ENCODE data around the gene MAP4K2. TPM values are rescaled to one million over a fixed set of nuclear protein-coding genes. Genes with fewer than 3 reads are reported as not detected.

Gene MAP4K2
- total RNA-seq, 1 donor from 2014 or later = 12.7 TPM

GRCh38 chr11:64844330-64845128 is 41.5 kb upstream of the MAP4K2 start, which contains the start of gene CDC42BPG:
Gene CDC42BPG (minus strand): TSS chr11:64844653. CDS start chr11:64844569, 84 bp downstream.
- Mint-ChIP-seq H3K4me3 (ENCODE audit: low read depth) (peak within 1 kb of the TSS; percentile 81), H3K9me3 (ENCODE audit: low read depth) (no peaks in the 10 kb centered on the region), H3K27me3 (no peaks in the 10 kb centered on the region), H3K36me3 (ENCODE audit: insufficient read depth) (peaks cover 2% of the 10 kb centered on the region), H3K27ac (peak within 1 kb of the TSS; percentile 92), H3K4me1 (ENCODE audit: low read depth) (peaks cover 20% of the 10 kb centered on the region)
- peak; percentile 70 for TF ChIP-seq CTCF (IDR thresholded peaks at IDR 0.05; ENCODE audit: unreplicated experiment)
- DNase-seq (ENCODE audit: low spot score, unreplicated experiment) = peak; percentile 75

GRCh38 chr11:64843686-64844329 is 40.8 kb upstream of the MAP4K2 start:
- H3K27ac Mint-ChIP-seq = peak overlapping the region; percentile 76

GRCh38 chr11:64842851-64843685 is 40.1 kb upstream of the MAP4K2 start:
- Mint-ChIP-seq H3K27ac (peak overlapping the region; percentile 93), H3K36me3 (ENCODE audit: insufficient read depth) (peaks cover 3% of the 10 kb centered on the region), H3K27me3 (no peaks in the 10 kb centered on the region), H3K9me3 (ENCODE audit: low read depth) (no peaks in the 10 kb centered on the region), H3K4me3 (ENCODE audit: low read depth) (peak overlapping the region; percentile 81), H3K4me1 (ENCODE audit: low read depth) (peaks cover 20% of the 10 kb centered on the region)
- no peak for DNase-seq (ENCODE audit: low spot score, unreplicated experiment)
- no peak for TF ChIP-seq CTCF (IDR thresholded peaks at IDR 0.05; ENCODE audit: unreplicated experiment)

More at GRCh38 chr11:64843686-64844329, 40.8 kb upstream of the MAP4K2 start:
- no peak for DNase-seq (ENCODE audit: low spot score, unreplicated experiment)
- TF ChIP-seq CTCF (IDR thresholded peaks at IDR 0.05; ENCODE audit: unreplicated experiment) = no peak
- no peaks in the 10 kb centered on the region for H3K9me3 Mint-ChIP-seq (ENCODE audit: low read depth)
- H3K36me3 Mint-ChIP-seq (ENCODE audit: insufficient read depth) = peaks cover 3% of the 10 kb centered on the region
- H3K27me3 Mint-ChIP-seq = no peaks in the 10 kb centered on the region
- peaks cover 20% of the 10 kb centered on the region for H3K4me1 Mint-ChIP-seq (ENCODE audit: low read depth)
- peak overlapping the region; percentile 81 for H3K4me3 Mint-ChIP-seq (ENCODE audit: low read depth)

DNA sequence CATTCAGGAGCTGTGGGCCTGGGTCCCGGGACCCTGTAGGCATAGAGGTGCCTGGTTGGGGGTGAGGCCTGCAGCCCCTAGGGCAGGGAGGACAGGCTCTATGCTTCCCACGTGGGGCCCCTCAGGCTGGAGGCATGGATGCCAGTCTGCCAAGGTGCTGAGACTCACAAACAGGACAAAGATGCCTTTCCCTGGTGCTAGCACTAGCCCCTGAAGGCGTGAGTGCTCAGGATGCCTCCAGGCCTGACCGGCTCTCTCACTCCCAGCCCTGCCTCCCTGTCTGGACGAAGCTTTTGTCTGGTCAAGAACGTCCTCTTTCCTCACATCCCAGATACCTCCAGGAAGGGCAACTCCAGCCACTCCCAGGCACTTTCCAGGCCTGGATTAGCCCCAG is 39.3 kb upstream of the MAP4K2 start:
- peaks cover 20% of the 10 kb centered on the region for H3K4me1 Mint-ChIP-seq (ENCODE audit: low read depth)
- no peaks in the 10 kb centered on the region for H3K9me3 Mint-ChIP-seq (ENCODE audit: low read depth)
- no peaks in the 10 kb centered on the region for H3K27me3 Mint-ChIP-seq
- DNase-seq (ENCODE audit: low spot score, unreplicated experiment) = no peak
- peak overlapping the region; percentile 40 for H3K4me3 Mint-ChIP-seq (ENCODE audit: low read depth)
- no peak for TF ChIP-seq CTCF (IDR thresholded peaks at IDR 0.05; ENCODE audit: unreplicated experiment)
- peak overlapping the region; percentile 90 for H3K27ac Mint-ChIP-seq
- peaks cover 3% of the 10 kb centered on the region for H3K36me3 Mint-ChIP-seq (ENCODE audit: insufficient read depth)

Data from progenitor cell of endocrine pancreas (in vitro differentiated cells).